AG04449 (cell line): ENCODE data around the gene MSI2.

Experiments used
- CTCF ChIA-PET: fragments of 350-600 bp; formaldehyde crosslinking; extraction: SDS; loops from one replicate; lab custom pipeline; 2021; ENCODE audit warnings: antibody characterized with exemption; lab: Yijun Ruan, JAX
- POLR2A ChIA-PET: fragments of 400-600, 350-600 bp; formaldehyde crosslinking; extraction: SDS; loops from one replicate; lab custom pipeline; 2020; ENCODE audit warnings: antibody characterized with exemption, inconsistent platforms; lab: Yijun Ruan, JAX
- DNase-seq: peaks from one replicate; pipeline ENCODE4 v3.0.0-alpha.2; 2010; ENCODE audit warnings: low read depth, low spot score
- H3K4me3 ChIP-seq: 2 replicates; pipeline ENCODE4 v1.5.1; 2011; ENCODE audit warnings: low read depth, mild to moderate bottlenecking, control low read depth, low read length
- CTCF ChIP-seq: IDR thresholded peaks from one replicate; pipeline ENCODE4 v1.5.1; 2011; ENCODE audit warnings: mild to moderate bottlenecking, moderate library complexity, low read length, control low read depth, inconsistent platforms; ENCODE audit not compliant: insufficient read depth; ENCODE audit errors: missing control alignments

Gene MSI2

DNA sequence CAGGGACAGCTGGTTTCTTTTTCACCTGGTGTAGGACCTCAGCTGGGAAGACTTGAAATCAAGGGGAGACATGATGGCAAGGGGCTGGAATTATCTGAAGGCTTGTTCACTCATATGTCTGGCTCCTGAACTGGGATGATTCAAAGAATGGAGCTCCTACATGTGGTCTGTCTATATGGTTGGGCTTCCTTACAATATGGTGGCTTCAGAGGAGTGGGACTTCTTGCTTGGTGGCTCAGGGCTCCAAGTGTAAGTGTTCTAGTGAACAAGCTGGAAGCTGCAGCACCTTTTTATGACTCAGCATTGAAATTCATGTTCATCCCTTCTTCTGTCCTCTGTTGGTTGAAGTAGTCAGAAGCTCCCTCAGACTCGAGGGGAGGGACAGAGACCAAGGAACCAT lies 127.9 kb downstream of the MSI2 start:
- CTCF ChIA-PET: interaction anchor here (1.0 kb wide), 1 partner anchor 141 kb away, joined by 3 read pairs; no protein-coding TSS in a partner anchor
- H3K4me3 ChIP-seq: no peak overlapping the region
- no peak for TF ChIP-seq CTCF
- DNase-seq: no peak
- POLR2A ChIA-PET: no interaction called here

DNA sequence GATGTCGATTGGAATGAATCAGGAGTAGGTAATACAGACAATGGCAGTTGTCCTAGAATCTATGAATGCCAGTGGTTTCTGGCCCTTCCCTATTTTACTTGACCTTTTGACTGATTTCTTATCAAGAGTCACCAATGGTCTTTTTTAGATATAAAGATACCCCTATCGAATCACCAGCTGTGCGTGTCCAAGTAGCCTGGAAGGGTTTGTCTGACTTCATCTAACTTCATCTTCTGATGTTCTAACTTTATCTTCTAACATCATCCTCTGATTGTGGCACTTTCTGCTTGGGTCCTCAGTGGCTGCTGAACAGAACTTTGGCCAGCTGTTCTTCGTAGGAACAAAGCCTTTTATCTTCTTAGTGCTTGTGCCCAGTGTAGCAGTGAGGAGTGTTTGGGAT lies 129.7 kb downstream of the MSI2 start:
- TF ChIP-seq CTCF: no peak
- no peak for DNase-seq
- POLR2A ChIA-PET: no interaction called here
- no peak overlapping the region for H3K4me3 ChIP-seq
- CTCF ChIA-PET: interaction anchor here (1.0 kb wide), 1 partner anchor 143 kb away, joined by 3 read pairs; no protein-coding TSS in a partner anchor

DNA sequence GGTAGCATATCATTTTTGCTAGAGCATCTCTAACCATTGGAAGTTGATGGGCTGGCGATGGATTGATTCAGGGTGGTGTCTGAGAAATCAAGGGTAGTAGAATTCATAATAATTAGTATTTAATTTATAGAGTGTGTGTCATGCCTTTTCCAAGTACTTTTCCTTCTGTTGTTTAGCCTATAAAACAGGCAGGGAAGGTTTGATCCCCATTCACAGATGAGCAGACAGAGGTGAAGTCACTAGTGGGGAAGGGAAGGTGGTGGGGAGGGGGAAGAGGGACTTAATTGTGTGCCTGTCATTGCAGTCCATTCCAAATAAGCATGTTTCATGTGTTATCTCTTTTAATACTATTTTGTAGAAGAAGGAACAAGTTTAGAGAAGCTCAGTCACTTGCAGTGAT lies 131.3 kb downstream of the MSI2 start:
- POLR2A ChIA-PET: no interaction called here
- DNase-seq: no peak
- no peak overlapping the region for H3K4me3 ChIP-seq
- no peak for TF ChIP-seq CTCF
- CTCF ChIA-PET: no interaction called here

DNA sequence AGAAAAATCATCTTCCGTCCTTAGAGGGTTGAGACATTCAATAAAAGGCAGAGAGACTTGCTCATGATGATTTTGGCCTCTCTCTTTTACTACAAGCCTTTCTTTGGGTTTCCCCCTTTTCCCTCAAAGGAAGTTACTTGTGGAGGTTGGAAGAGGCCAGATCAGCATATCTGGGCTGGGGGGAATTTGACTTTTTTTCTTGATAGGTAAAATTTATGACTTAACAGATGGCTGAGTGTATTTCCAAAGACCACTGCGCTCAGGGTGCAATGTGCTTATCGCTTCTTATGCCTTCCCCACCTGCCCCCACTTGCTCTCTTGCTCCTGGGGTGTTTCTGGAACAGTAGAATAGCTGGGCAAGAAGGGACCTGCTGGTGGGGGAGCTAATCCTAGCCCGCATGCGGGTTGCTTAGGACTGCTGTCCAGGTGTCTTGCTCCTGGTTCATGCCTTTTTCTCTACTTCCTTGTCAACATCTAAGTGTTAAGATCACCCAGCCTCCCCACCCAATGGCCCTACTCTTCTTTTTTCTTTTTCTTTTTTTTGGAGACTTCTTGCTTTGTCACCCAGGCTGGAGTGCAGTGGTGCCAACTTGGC lies 131.9 kb downstream of the MSI2 start:
- no peak overlapping the region for H3K4me3 ChIP-seq
- TF ChIP-seq CTCF: no peak
- no peak for DNase-seq
- ChIA-PET POLR2A (no interaction called here), CTCF (no interaction called here)

DNA sequence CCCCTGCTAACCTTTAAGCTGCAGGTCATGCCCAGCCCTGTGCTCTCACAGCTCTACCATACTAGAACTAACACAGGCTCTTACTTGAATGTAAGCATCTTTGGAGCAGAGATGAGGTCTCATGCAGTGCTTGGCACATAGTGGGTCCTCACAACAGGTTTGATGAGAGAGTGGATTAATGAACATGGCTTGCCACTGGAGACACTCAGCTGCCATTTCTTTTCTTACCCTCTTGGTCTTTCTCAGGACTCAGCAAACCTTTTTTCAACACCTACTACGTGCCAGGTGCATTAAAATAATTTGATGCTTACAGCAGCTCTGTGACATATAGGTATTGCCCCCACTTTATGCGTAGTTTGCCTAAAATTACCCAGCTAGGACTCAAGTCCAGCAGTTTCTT lies 133.2 kb downstream of the MSI2 start:
- H3K4me3 ChIP-seq: no peak overlapping the region
- ChIA-PET POLR2A (interaction anchor here (0.7 kb wide), 1 partner anchor 36 kb away, joined by 3 read pairs; no protein-coding TSS in a partner anchor), CTCF (no interaction called here)
- TF ChIP-seq CTCF: no peak
- DNase-seq: no peak

DNA sequence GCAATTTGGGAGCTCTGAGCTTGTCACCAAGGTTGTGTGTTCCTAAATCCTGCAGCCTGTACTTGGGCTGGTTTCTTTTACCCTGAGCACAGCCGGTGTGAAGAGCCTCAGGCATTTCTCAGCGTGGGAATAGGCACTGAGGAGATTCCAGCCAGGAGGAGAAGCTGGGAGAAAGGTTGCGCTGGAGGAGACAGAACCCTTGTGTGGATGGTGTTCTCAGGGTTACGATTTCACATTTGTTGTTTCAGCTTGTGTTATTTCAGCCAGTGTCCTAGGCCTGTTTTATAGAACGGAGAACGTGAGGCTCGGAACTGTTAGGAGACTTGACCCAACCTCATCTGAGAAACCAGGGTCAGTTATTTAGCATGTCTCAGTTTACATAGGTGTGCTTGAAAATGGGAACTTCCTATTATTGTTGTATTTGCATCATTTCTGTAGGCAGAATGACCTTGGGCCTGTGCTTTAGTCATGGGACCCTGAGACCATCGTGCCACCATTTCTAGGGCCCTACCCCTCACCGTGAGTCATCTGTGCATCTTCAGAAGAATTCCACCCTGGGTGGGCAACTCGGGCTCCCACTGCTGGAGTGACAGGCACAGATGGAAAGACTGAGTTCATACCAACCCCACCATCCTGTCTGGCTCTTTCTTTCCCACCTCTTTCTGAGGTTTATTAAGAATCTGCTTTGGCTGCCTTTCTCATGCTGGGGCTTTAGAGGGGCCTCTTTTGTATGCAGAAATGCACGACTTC lies 134.9 kb downstream of the MSI2 start:
- ChIA-PET CTCF (no interaction called here), POLR2A (no interaction called here)
- TF ChIP-seq CTCF: no peak
- DNase-seq: no peak
- H3K4me3 ChIP-seq: no peak overlapping the region
